GM12878 (cell line): Measurements from ENCODE around the gene KCNQ1. TPM values are rescaled to one million over a fixed set of nuclear protein-coding genes. Genes with fewer than 3 reads are reported as not detected.

Experiments used
- ATAC-seq: fragments of 200-7000 bp; cut with Tn5 transposase; 3 replicates; pipeline ENCODE4 v1.9.1; 2020; ENCODE audit warnings: mild to moderate bottlenecking, moderate library complexity
- BruUV-seq: library from RNA; stranded (reverse); fragments of 400-500 nt; replicated peaks from 2 replicates; lab custom pipeline; 2021; lab: Mats Ljungman, UMichigan
- CTCF ChIA-PET: fragments of 300-600 bp; sonication (Branson Sonifier 250); formaldehyde crosslinking; extraction: SDS; loops from one replicate; lab custom pipeline; 2021; ENCODE audit warnings: inconsistent platforms; lab: Yijun Ruan, JAX
- POLR2A ChIA-PET: fragments of 350-600 bp; formaldehyde crosslinking; extraction: SDS; loops from one replicate; lab custom pipeline; 2021; ENCODE audit warnings: inconsistent platforms; lab: Charles Lee
- RAD21 ChIA-PET: fragments of 300-600 bp; sonication (Branson Sonifier 250); formaldehyde crosslinking; loops from one replicate; lab custom pipeline; 2023; ENCODE audit warnings: antibody characterized with exemption; ENCODE audit not compliant: unreplicated experiment; lab: Charles Lee
- SMC1A ChIA-PET: fragments of 300-600 bp; sonication (Branson Sonifier 250); formaldehyde crosslinking; loops from one replicate; lab custom pipeline; 2023; ENCODE audit not compliant: unreplicated experiment, uncharacterized antibody; lab: Charles Lee
- DNase-seq: peaks from one replicate; pipeline ENCODE4 v3.0.0-alpha.2; 2011; ENCODE audit warnings: low read depth, low spot score
- FAIRE-seq: peaks from 3 replicates; lab custom pipeline; 2011; peaks lifted over from hg19 to GRCh38; lab: Jason Lieb, UNC
- H2AFZ ChIP-seq: 2 replicates; pipeline ENCODE4 v1.6.0; 2011; ENCODE audit warnings: low read depth, low read length, control low read depth; ENCODE audit not compliant: control insufficient read depth
- H3K27ac ChIP-seq: 2 replicates; pipeline ENCODE4 v1.5.1; 2011; ENCODE audit warnings: control low read depth; ENCODE audit not compliant: control insufficient read depth, insufficient read depth
- H3K27me3 ChIP-seq, 2 experiments: replicated peaks in 1 of 2; 2 replicates each; pipeline versions ENCODE4 v1.6.0 to v1.6.1; 2011; ENCODE audit warnings: low read length in 1 of 2; ENCODE audit not compliant: control insufficient read depth in 2 of 2, insufficient read depth in 2 of 2
- H3K36me3 ChIP-seq, 2 experiments: 2 replicates each; pipeline ENCODE4 v1.5.1; 2011; ENCODE audit warnings: low read length in 1 of 2; ENCODE audit not compliant: control insufficient read depth in 2 of 2, insufficient read depth in 2 of 2
- H3K4me1 ChIP-seq: 2 replicates; pipeline ENCODE4 v1.6.1; 2011; ENCODE audit warnings: mild to moderate bottlenecking, low read length, moderate library complexity, mixed read lengths; ENCODE audit not compliant: control insufficient read depth, insufficient read depth
- H3K4me2 ChIP-seq: 2 replicates; pipeline ENCODE4 v1.6.0; 2011; ENCODE audit warnings: control low read depth; ENCODE audit not compliant: control insufficient read depth, insufficient read depth
- H3K4me3 ChIP-seq: fragments of 200-600 bp; sonication (generic); 2 replicates; pipeline ENCODE4 v1.5.1; 2016
- H3K79me2 ChIP-seq: 2 replicates; pipeline ENCODE4 v1.6.0; 2011; ENCODE audit warnings: low read length; ENCODE audit not compliant: control insufficient read depth, insufficient read depth
- H3K9ac ChIP-seq: 2 replicates; pipeline ENCODE4 v1.8.0; 2011; ENCODE audit warnings: low read length, control low read depth, mixed read lengths; ENCODE audit not compliant: control insufficient read depth, insufficient read depth
- H3K9me3 ChIP-seq: replicated peaks from 3 replicates; pipeline ENCODE4 v1.5.1; 2011; ENCODE audit warnings: mild to moderate bottlenecking, low read length; ENCODE audit not compliant: control insufficient read depth, insufficient read depth
- H4K20me1 ChIP-seq: 2 replicates; pipeline ENCODE4 v1.6.0; 2011; ENCODE audit not compliant: control insufficient read depth, insufficient read depth
- BACH1 ChIP-seq: fragments of 450-650 bp; IDR thresholded peaks from 2 replicates; pipeline ENCODE4 v1.6.1; 2017; ENCODE audit warnings: mild to moderate bottlenecking, borderline replicate concordance
- CHD2 ChIP-seq: IDR thresholded peaks from 2 replicates; pipeline ENCODE4 v1.6.1; 2011; ENCODE audit warnings: low read depth, low read length, improper control_type of control experiment, borderline replicate concordance
- EGR1 ChIP-seq, 2 experiments: IDR thresholded peaks; 1 replicate in 1 of 2; 2 replicates in 1 of 2; pipeline ENCODE4 v1.6.1; 2011 to 2012; ENCODE audit warnings: low read depth in 2 of 2, low read length in 2 of 2, borderline replicate concordance in 1 of 2, mild to moderate bottlenecking in 1 of 2, moderate library complexity in 1 of 2
- NR2F1 ChIP-seq: fragments of 450-650 bp; conservative IDR thresholded peaks from 2 replicates; pipeline ENCODE4 v1.6.1; 2017; ENCODE audit warnings: mild to moderate bottlenecking
- PML ChIP-seq: IDR thresholded peaks from 2 replicates; pipeline ENCODE4 v1.6.1; 2012; ENCODE audit warnings: low read length, inconsistent platforms
- POLR2A ChIP-seq: IDR thresholded peaks from 2 replicates; pipeline ENCODE4 v1.6.1; 2011; ENCODE audit warnings: low read depth, mild to moderate bottlenecking, low read length
- ZNF622 ChIP-seq: fragments of 450-650 bp; IDR thresholded peaks from 2 replicates; pipeline ENCODE4 v1.6.1; 2017; ENCODE audit warnings: mild to moderate bottlenecking, inconsistent platforms
- WGBS: methylation state at CpG from one replicate; pipeline ENCODE4 v1.1.6; 2016; ENCODE audit warnings: low lambda C conversion rate; ENCODE audit not compliant: insufficient replicate concordance, insufficient coverage; ENCODE audit errors: missing lambda C conversion rate; 5-methylcytosine and 5-hydroxymethylcytosine counted together
- in situ Hi-C: fragments of 300-500 bp; cut with MboI; formaldehyde crosslinking; loops from 9 replicates; pipeline ENCODE4 v1.14.3; 2018; ENCODE audit warnings: mixed read lengths
- intact Hi-C: fragments of 100-400 bp; cut with micrococcal nuclease; formaldehyde crosslinking; loops from one replicate; pipeline ENCODE4 v1.14.2; 2022; ENCODE audit not compliant: unreplicated experiment
- polyA plus RNA-seq, 11 experiments: library from polyadenylated mRNA; depleted of rRNA in 4 of 11; unstranded in 6 of 11; stranded (reverse) in 5 of 11; fragments of >200 nt; fragmentation: Nextera tagmentation in 4 of 11; fragmentation: Illumina TruSeq in 1 of 11; extraction: Ambion mirVana in 4 of 11; extraction: Trizol in 1 of 11; gene quantifications; 1 replicate in 1 of 11; 2 replicates in 10 of 11; pipeline versions ENCODE4 v1.2.1 to v1.2.3, GENCODE V29; 2011 to 2016; ENCODE audit warnings: inconsistent platforms in 2 of 11, missing spikeins in 2 of 11, low read depth in 1 of 11
- total RNA-seq, 4 experiments: library from RNA; depleted of rRNA in 3 of 4; stranded (reverse); fragments of >200 nt in 3 of 4; fragmentation: Illumina TruSeq in 1 of 4; extraction: Trizol in 1 of 4; gene quantifications; 2 replicates each; pipeline versions ENCODE4 v1.2.1 to v1.2.3, GENCODE V29; 2013 to 2021
- TF ChIP-seq, protein P1 (sequence below): IDR thresholded peaks from 2 replicates; pipeline ENCODE4 v1.6.1; 2011; ENCODE audit warnings: low read depth, low read length, improper control_type of control experiment, borderline replicate concordance

Gene KCNQ1
- total and polyA plus RNA-seq, 10 of the 15 experiments (the other 5 are each of a cell fraction or from before 2014, with no cell fraction given): 0.03 to 0.15 (median 0.12) TPM; not detected in 7

DNA sequence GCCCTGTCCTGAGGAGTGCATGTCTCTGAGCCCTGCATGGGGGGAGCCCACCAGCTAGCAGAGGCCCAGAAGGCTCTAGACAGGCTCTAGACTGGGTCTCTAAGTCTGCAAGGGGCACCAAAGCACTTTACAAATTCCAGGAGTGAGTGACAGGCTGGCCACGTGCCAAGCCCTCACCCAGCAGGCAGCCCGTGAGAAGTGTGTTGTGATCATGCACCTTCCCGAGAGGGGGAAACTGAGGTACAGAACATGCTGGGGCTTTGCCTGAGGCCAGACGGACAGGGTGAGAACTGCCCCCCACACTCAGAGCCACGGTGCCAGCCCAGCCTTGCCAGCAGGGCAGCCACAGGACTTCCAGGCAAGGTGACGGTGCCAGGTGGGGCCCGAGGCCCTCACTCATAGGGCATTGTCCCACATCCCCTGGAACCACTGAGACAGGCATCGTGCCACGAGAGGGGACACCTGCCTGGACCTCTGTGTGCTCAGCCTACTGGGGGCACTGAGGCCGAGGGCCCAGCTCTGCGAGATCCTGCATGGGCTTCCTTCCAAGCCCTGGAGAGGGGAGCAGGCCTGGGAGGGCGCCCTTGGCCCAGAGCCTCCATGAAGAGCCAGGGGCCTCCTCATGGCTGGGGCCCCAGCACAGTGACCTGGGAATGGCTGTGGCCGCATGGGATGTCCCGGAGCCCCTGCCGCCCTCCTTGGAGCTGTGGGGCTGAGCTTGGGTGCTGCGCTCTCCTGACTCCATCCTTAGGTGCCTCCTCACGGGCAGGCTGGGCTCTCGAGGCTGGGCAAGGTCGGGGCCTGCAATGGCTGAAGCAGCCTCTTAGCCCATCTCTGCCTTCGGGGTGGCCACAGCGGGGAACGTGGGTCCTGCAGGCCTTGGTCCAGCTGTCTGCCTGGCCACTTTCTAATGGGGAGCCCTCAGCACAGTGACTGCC is 133.5 kb downstream of the KCNQ1 start (continued):
- TF ChIP-seq, protein P1, sequence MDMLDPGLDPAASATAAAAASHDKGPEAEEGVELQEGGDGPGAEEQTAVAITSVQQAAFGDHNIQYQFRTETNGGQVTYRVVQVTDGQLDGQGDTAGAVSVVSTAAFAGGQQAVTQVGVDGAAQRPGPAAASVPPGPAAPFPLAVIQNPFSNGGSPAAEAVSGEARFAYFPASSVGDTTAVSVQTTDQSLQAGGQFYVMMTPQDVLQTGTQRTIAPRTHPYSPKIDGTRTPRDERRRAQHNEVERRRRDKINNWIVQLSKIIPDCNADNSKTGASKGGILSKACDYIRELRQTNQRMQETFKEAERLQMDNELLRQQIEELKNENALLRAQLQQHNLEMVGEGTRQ: no peak
- TF ChIP-seq ZNF622: no peak

DNA sequence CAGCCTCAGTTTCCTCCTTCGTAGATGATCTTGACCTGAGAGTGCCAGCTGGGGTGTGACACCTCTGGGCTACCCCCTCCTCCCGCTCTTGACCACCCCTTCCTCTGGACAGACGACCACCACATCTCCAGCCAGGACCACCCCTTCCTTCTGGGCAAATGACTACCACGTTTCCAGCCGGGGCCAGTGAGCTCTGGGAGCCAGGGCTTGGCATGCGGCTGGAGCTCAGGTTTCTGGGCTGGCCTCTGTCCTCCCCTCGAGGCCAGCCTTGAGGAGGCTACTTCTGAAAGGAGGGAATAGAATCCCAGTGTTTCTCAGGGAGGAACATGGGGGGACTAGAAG is 134.1 kb downstream of the KCNQ1 start:
- in situ Hi-C loops: no loop called here
- Histone ChIP-seq H2AFZ (no peak overlapping the region), H3K27me3 (no peaks in the 10 kb centered on the region), H4K20me1 (no peaks in the 10 kb centered on the region), H3K4me1 (no peaks in the 10 kb centered on the region), H3K9me3 (no peaks in the 10 kb centered on the region), H3K36me3 (no peaks in the 10 kb centered on the region), H3K4me3 (no peak overlapping the region), H3K9ac (no peak overlapping the region), H3K79me2 (no peaks in the 10 kb centered on the region), H3K27ac (no peak overlapping the region), H3K4me2 (no peak overlapping the region)
- WGBS: 29% methylated on average over 6 of the region's 7 CpGs
- ChIA-PET RAD21 (no interaction called here), SMC1A (no interaction called here), POLR2A (no interaction called here), CTCF (no interaction called here)
- no peak for TF ChIP-seq EGR1 (IDR thresholded peaks at IDR 0.05; ENCODE audit: borderline replicate concordance in 1 of 2, low read depth in 2 of 2, low read length in 2 of 2)
- TF ChIP-seq NR2F1: no peak
- no peak for TF ChIP-seq PML
- no peak for TF ChIP-seq BACH1
- TF ChIP-seq POLR2A: no peak
- no peak for TF ChIP-seq CHD2
- DNase-seq: no peak
- no TSS peak for BruUV-seq
- intact Hi-C loops: no loop called here
- FAIRE-seq: no peak
- no peak for ATAC-seq
